Muscle of arm (tissue), 12 donors: ENCODE measurements around the gene TMA7. TPM values are rescaled to one million over a fixed set of nuclear protein-coding genes. Genes with fewer than 3 reads are reported as not detected.

ENCODE experiments used
- DNase-seq: peaks from one replicate; pipeline ENCODE4 v3.0.0-alpha.2; 2013
- polyA plus RNA-seq, 12 donors: library from polyadenylated mRNA; unstranded; fragments of 120-200 nt; gene quantifications; one replicate each; pipeline ENCODE4 v1.2.1, GENCODE V29; 2013; ENCODE audit not compliant: insufficient read length in 12 of 12

The TMA7 gene
- polyA plus RNA-seq, 12 donors = 164 to 331 (median 188) TPM; not detected in 1

- no peak for DNase-seq
Observed at GRCh38 chr3:48492461-48493202, 52.6 kb downstream of the TMA7 start.

- no peak for DNase-seq
Observed at GRCh38 chr3:48493203-48493501, 53.1 kb downstream of the TMA7 start.

Other genes starting within 250 kb of the TMA7 start
- 1 to 10 TPM in 2 of 12 donors, under 1 TPM in 7, not detected in 3; 0.40 to 3.5 (median 0.50) TPM for gene CAMP, start 216.8 kb upstream of the TMA7 start, polyA plus RNA-seq
- 10 to 100 TPM in 5 of 12 donors, 1 to 10 TPM in 6, not detected in 1; 5.8 to 16.3 (median 8.8) TPM for gene ZNF589, start 199.2 kb upstream of the TMA7 start, polyA plus RNA-seq
- gene NME6, start 138.9 kb upstream of the TMA7 start, polyA plus RNA-seq = 10 to 100 TPM in 11 of 12 donors, not detected in 1; 15.9 to 30.3 (median 21.9) TPM
- gene SPINK8, start 106.6 kb upstream of the TMA7 start, polyA plus RNA-seq = not detected
- gene FBXW12, start 68.0 kb upstream of the TMA7 start, polyA plus RNA-seq = under 1 TPM in 7 of 12 donors, not detected in 5; 0.11 to 0.39 (median 0.15) TPM
- gene PLXNB1, start 10.2 kb upstream of the TMA7 start, polyA plus RNA-seq = 10 to 100 TPM in 11 of 12 donors, not detected in 1; 14.8 to 58.1 (median 21.6) TPM
- 10 to 100 TPM in 9 of 12 donors, 1 to 10 TPM in 2, not detected in 1; 8.9 to 22.3 (median 11.0) TPM for gene CCDC51, start 138 bp upstream of the TMA7 start, polyA plus RNA-seq
- 10 to 100 TPM in 1 of 12 donors, 1 to 10 TPM in 10, not detected in 1; 7.4 to 13.6 (median 8.7) TPM for gene ATRIP, start 6.5 kb downstream of the TMA7 start, polyA plus RNA-seq
- 100 to 1,000 TPM in 1 of 12 donors, 10 to 100 TPM in 10, not detected in 1; 51.7 to 115 (median 67.4) TPM for gene SHISA5, start 63.9 kb downstream of the TMA7 start, polyA plus RNA-seq
- gene PFKFB4, start 116.5 kb downstream of the TMA7 start, polyA plus RNA-seq = 1 to 10 TPM in 10 of 12 donors, not detected in 2; 3.1 to 7.4 (median 5.6) TPM
- 1 to 10 TPM in 1 of 12 donors, under 1 TPM in 3, not detected in 8; 0.25 to 6.5 (median 0.68) TPM for gene UCN2, start 123.5 kb downstream of the TMA7 start, polyA plus RNA-seq
- gene COL7A1, start 155.1 kb downstream of the TMA7 start, polyA plus RNA-seq = 100 to 1,000 TPM in 1 of 12 donors, 10 to 100 TPM in 4, 1 to 10 TPM in 6, not detected in 1; 4.3 to 163 (median 7.9) TPM
- gene UQCRC1, start 169.4 kb downstream of the TMA7 start, polyA plus RNA-seq = 100 to 1,000 TPM in 11 of 12 donors, not detected in 1; 121 to 187 (median 168) TPM
- under 1 TPM in 1 of 12 donors, not detected in 11; 0.51 TPM for gene TMEM89, start 181.5 kb downstream of the TMA7 start, polyA plus RNA-seq
- gene SLC26A6, start 195.2 kb downstream of the TMA7 start, polyA plus RNA-seq = 10 to 100 TPM in 4 of 12 donors, 1 to 10 TPM in 7, not detected in 1; 6.9 to 46.2 (median 8.5) TPM
- gene CELSR3, start 222.6 kb downstream of the TMA7 start, polyA plus RNA-seq = 1 to 10 TPM in 1 of 12 donors, under 1 TPM in 10, not detected in 1; 0.26 to 8.9 (median 0.54) TPM
- gene NCKIPSD, start 245.7 kb downstream of the TMA7 start, polyA plus RNA-seq = 10 to 100 TPM in 2 of 12 donors, 1 to 10 TPM in 9, not detected in 1; 5.2 to 17.8 (median 7.7) TPM